GM23338 (cell line): ENCODE data around the gene COL18A1. TPM values are rescaled to one million over a fixed set of nuclear protein-coding genes. Genes with fewer than 3 reads are reported as not detected.

Experiments used
- ATAC-seq: fragments of 200-7000 bp; cut with Tn5 transposase; 3 replicates; pipeline ENCODE4 v1.9.1; 2020
- DNase-seq: peaks from one replicate; pipeline ENCODE4 v3.0.0-alpha.2; 2015; ENCODE audit warnings: low spot score
- H2AFZ ChIP-seq: fragments of 200-600 bp; sonication (generic); 2 replicates; pipeline ENCODE4 v1.8.0; 2016; ENCODE audit warnings: antibody characterized with exemption, mild to moderate bottlenecking, moderate library complexity
- H3F3A ChIP-seq: fragments of 200-600 bp; sonication (generic); replicated peaks from 2 replicates; pipeline ENCODE4 v1.8.0; 2017; ENCODE audit warnings: antibody characterized with exemption, mixed run types, low read depth
- H3K27ac ChIP-seq: fragments of 200-600 bp; sonication (generic); 2 replicates; pipeline ENCODE4 v1.6.1; 2016; ENCODE audit warnings: low read depth
- H3K27me3 ChIP-seq: fragments of 200-600 bp; sonication (generic); 2 replicates; pipeline ENCODE4 v1.8.0; 2016; ENCODE audit warnings: mild to moderate bottlenecking, mixed run types, moderate library complexity; ENCODE audit not compliant: insufficient read depth
- H3K36me3 ChIP-seq: fragments of 200-600 bp; sonication (generic); 2 replicates; pipeline ENCODE4 v1.8.0; 2016; ENCODE audit warnings: mild to moderate bottlenecking; ENCODE audit not compliant: insufficient read depth
- H3K4me1 ChIP-seq: fragments of 200-600 bp; sonication (generic); 2 replicates; pipeline ENCODE4 v1.8.0; 2016; ENCODE audit warnings: mild to moderate bottlenecking, moderate library complexity; ENCODE audit not compliant: insufficient read depth
- H3K4me2 ChIP-seq: fragments of 200-600 bp; sonication (generic); 2 replicates; pipeline ENCODE4 v1.7.1; 2017; ENCODE audit warnings: mixed run types
- H3K4me3 ChIP-seq: fragments of 200-600 bp; sonication (generic); 2 replicates; pipeline ENCODE4 v1.6.1; 2016; ENCODE audit warnings: mixed run types
- H3K79me2 ChIP-seq: fragments of 200-600 bp; sonication (generic); replicated peaks from 2 replicates; pipeline ENCODE4 v1.8.0; 2017; ENCODE audit warnings: mild to moderate bottlenecking; ENCODE audit not compliant: insufficient read depth
- H3K9me2 ChIP-seq: fragments of 200-600 bp; sonication (generic); 2 replicates; pipeline ENCODE4 v1.8.0; 2017; ENCODE audit not compliant: insufficient read depth
- H4K20me1 ChIP-seq: fragments of 200-600 bp; sonication (generic); replicated peaks from 2 replicates; pipeline ENCODE4 v1.8.0; 2017; ENCODE audit warnings: mild to moderate bottlenecking; ENCODE audit not compliant: insufficient read depth
- H3K27ac Mint-ChIP-seq: 2 replicates; pipeline ENCODE4 v1.8.0; 2020; ENCODE audit warnings: inconsistent platforms, mild to moderate bottlenecking, moderate library complexity, mixed read lengths
- H3K27me3 Mint-ChIP-seq: 3 replicates; pipeline ENCODE4 v1.8.0; 2022; ENCODE audit warnings: low read depth, mild to moderate bottlenecking, moderate library complexity, mixed read lengths, inconsistent platforms; ENCODE audit not compliant: insufficient read depth, poor library complexity
- H3K36me3 Mint-ChIP-seq: 3 replicates; pipeline ENCODE4 v1.8.0; 2021; ENCODE audit warnings: low read depth, mild to moderate bottlenecking, inconsistent platforms, moderate library complexity, mixed read lengths
- H3K4me1 Mint-ChIP-seq: 3 replicates; pipeline ENCODE4 v1.8.0; 2020; ENCODE audit warnings: mild to moderate bottlenecking, inconsistent platforms, mixed read lengths
- H3K4me3 Mint-ChIP-seq: 3 replicates; pipeline ENCODE4 v1.8.0; 2021; ENCODE audit warnings: moderate library complexity, mild to moderate bottlenecking, inconsistent platforms, mixed read lengths
- H3K9me3 Mint-ChIP-seq: 3 replicates; pipeline ENCODE4 v1.8.0; 2020; ENCODE audit warnings: moderate library complexity, mild to moderate bottlenecking, inconsistent platforms, mixed read lengths
- CREB1 ChIP-seq: fragments of 250-450 bp; sonication (Bioruptor Pico); IDR thresholded peaks from 2 replicates; pipeline ENCODE4 v1.5.0; 2020; ENCODE audit warnings: low read depth, mild to moderate bottlenecking, moderate library complexity
- EZH2 ChIP-seq: fragments of 200-600 bp; sonication (generic); IDR thresholded peaks from one replicate; pipeline ENCODE4 v1.8.0; 2017; ENCODE audit warnings: antibody characterized with exemption, mild to moderate bottlenecking, low read depth; ENCODE audit not compliant: unreplicated experiment
- EZH2phosphoT487 ChIP-seq: fragments of 200-600 bp; sonication (generic); IDR thresholded peaks from one replicate; pipeline ENCODE4 v1.8.1; 2018; ENCODE audit warnings: antibody characterized with exemption; ENCODE audit not compliant: unreplicated experiment
- JUNB ChIP-seq: IDR thresholded peaks from one replicate; pipeline ENCODE4 v1.6.1; 2016; ENCODE audit warnings: antibody characterized with exemption; ENCODE audit not compliant: unreplicated experiment
- NANOG ChIP-seq: IDR thresholded peaks from 2 replicates; pipeline ENCODE4 v1.6.1; 2016; ENCODE audit warnings: antibody characterized with exemption, borderline replicate concordance
- POLR2AphosphoS5 ChIP-seq: IDR thresholded peaks from 2 replicates; pipeline ENCODE4 v1.6.1; 2016; ENCODE audit warnings: antibody characterized with exemption, low read depth
- STAT1 ChIP-seq: IDR thresholded peaks from one replicate; pipeline ENCODE4 v1.6.1; 2016; ENCODE audit warnings: antibody characterized with exemption; ENCODE audit not compliant: unreplicated experiment
- ZNF114 ChIP-seq: fragments of 250-450 bp; sonication (Bioruptor Pico); IDR thresholded peaks from 2 replicates; pipeline ENCODE4 v1.5.0; 2020; ENCODE audit warnings: mild to moderate bottlenecking, moderate library complexity
- ZNF331 ChIP-seq: fragments of 250-450 bp; sonication (Bioruptor Pico); IDR thresholded peaks from 2 replicates; pipeline ENCODE4 v1.5.0; 2020; ENCODE audit warnings: low read depth, mild to moderate bottlenecking, moderate library complexity
- polyA plus RNA-seq: library from polyadenylated mRNA; unstranded; fragments of >200 nt; fragmentation: Nextera tagmentation; extraction: Ambion mirVana; gene quantifications from 2 replicates; pipeline ENCODE4 v1.2.1, GENCODE V29; 2016
- total RNA-seq: library from RNA; depleted of rRNA; stranded (reverse); fragments of >200 nt; shearing (Covaris generic); gene quantifications from 2 replicates; pipeline ENCODE4 v1.2.3, GENCODE V29; 2014
- TF ChIP-seq, protein P1 (sequence below), 2 experiments: fragments of 200-600 bp in 1 of 2; sonication (generic) in 1 of 2; conservative IDR thresholded peaks; 2 replicates each; pipeline versions ENCODE4 v1.5.1 to v1.6.1; 2016 to 2017; ENCODE audit warnings: antibody characterized with exemption in 2 of 2, low read depth in 2 of 2, mild to moderate bottlenecking in 2 of 2, moderate library complexity in 1 of 2
- TF ChIP-seq, protein P2 (sequence below): fragments of 250-450 bp; sonication (Bioruptor Pico); IDR thresholded peaks from 2 replicates; pipeline ENCODE4 v1.5.0; 2020; ENCODE audit warnings: mild to moderate bottlenecking, moderate library complexity
- TF ChIP-seq, protein P3 (sequence below): IDR thresholded peaks from 2 replicates; pipeline ENCODE4 v1.6.1; 2016; ENCODE audit warnings: antibody characterized with exemption
- TF ChIP-seq, protein P4 (sequence below): IDR thresholded peaks from one replicate; pipeline ENCODE4 v1.6.1; 2018; ENCODE audit warnings: antibody characterized with exemption; ENCODE audit not compliant: unreplicated experiment

The COL18A1 gene
- total and polyA plus RNA-seq, 2 experiments from 2014 or later = 38.4 to 430 TPM

DNA sequence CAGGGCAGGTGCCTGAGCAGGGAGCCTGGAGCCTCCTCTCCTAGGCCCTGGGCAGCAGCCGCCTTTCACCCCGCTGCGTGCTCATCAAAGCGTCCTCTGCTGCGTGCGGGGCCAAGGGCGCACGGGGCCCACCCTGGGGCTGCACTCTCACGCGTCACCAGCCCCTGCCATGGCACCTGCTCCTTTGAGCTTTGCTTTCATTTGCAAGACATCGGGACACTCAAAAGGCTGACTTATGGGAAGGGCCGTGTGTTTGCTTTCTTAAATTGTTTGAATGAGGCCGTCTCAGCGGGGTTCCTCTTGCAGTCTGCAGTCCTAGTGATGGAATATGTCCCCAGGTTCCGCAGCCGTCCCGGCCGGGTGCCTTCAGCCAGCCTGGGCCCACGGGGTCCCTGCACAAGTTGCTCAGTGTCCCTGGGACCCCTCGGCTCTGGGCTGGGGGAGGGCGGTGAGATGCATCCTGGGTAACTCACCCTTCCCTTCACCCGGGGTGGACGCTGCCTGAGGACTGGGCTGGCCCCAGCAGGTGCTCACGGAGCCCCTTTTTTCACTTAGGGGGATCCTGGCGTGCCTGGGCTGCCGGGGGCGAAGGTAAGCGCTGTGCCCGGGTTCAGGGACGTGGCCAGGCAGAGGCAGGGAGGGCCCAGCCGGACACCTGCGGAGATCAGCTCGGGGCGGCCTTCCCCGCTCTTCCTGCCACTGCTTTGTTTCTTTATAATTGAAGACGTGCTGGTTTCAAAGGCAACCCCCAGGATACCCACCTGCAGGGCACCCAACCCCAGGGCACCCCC is 84.2 kb downstream of the COL18A1 start (continued):
- no peak for TF ChIP-seq POLR2AphosphoS5

DNA sequence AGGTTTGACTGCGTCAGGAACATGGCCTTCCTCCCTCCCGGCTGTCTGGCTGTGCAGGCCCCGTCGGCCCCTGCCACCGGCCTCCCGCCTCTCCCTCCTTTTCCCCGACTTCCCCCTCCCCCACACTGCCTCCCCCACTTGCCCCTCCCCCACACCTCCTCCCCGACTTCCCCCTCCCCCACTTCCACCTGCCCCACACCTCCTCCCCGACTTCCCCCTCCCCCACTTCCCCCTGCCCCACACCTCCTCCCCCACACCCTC is 84.7 kb downstream of the COL18A1 start:
- TF ChIP-seq POLR2AphosphoS5 (no peak), EZH2 (no peak), ZNF114 (CRISPR knock-in tag) (no peak), EZH2phosphoT487 (no peak), JUNB (no peak), NANOG (no peak), ZNF331 (CRISPR knock-in tag) (no peak), STAT1 (no peak), CREB1 (CRISPR knock-in tag) (no peak)
- TF ChIP-seq, protein P1, sequence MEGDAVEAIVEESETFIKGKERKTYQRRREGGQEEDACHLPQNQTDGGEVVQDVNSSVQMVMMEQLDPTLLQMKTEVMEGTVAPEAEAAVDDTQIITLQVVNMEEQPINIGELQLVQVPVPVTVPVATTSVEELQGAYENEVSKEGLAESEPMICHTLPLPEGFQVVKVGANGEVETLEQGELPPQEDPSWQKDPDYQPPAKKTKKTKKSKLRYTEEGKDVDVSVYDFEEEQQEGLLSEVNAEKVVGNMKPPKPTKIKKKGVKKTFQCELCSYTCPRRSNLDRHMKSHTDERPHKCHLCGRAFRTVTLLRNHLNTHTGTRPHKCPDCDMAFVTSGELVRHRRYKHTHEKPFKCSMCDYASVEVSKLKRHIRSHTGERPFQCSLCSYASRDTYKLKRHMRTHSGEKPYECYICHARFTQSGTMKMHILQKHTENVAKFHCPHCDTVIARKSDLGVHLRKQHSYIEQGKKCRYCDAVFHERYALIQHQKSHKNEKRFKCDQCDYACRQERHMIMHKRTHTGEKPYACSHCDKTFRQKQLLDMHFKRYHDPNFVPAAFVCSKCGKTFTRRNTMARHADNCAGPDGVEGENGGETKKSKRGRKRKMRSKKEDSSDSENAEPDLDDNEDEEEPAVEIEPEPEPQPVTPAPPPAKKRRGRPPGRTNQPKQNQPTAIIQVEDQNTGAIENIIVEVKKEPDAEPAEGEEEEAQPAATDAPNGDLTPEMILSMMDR (conservative IDR thresholded peaks at IDR 0.05; ENCODE audit: low read depth in 2 of 2) = no peak
- TF ChIP-seq, protein P2, sequence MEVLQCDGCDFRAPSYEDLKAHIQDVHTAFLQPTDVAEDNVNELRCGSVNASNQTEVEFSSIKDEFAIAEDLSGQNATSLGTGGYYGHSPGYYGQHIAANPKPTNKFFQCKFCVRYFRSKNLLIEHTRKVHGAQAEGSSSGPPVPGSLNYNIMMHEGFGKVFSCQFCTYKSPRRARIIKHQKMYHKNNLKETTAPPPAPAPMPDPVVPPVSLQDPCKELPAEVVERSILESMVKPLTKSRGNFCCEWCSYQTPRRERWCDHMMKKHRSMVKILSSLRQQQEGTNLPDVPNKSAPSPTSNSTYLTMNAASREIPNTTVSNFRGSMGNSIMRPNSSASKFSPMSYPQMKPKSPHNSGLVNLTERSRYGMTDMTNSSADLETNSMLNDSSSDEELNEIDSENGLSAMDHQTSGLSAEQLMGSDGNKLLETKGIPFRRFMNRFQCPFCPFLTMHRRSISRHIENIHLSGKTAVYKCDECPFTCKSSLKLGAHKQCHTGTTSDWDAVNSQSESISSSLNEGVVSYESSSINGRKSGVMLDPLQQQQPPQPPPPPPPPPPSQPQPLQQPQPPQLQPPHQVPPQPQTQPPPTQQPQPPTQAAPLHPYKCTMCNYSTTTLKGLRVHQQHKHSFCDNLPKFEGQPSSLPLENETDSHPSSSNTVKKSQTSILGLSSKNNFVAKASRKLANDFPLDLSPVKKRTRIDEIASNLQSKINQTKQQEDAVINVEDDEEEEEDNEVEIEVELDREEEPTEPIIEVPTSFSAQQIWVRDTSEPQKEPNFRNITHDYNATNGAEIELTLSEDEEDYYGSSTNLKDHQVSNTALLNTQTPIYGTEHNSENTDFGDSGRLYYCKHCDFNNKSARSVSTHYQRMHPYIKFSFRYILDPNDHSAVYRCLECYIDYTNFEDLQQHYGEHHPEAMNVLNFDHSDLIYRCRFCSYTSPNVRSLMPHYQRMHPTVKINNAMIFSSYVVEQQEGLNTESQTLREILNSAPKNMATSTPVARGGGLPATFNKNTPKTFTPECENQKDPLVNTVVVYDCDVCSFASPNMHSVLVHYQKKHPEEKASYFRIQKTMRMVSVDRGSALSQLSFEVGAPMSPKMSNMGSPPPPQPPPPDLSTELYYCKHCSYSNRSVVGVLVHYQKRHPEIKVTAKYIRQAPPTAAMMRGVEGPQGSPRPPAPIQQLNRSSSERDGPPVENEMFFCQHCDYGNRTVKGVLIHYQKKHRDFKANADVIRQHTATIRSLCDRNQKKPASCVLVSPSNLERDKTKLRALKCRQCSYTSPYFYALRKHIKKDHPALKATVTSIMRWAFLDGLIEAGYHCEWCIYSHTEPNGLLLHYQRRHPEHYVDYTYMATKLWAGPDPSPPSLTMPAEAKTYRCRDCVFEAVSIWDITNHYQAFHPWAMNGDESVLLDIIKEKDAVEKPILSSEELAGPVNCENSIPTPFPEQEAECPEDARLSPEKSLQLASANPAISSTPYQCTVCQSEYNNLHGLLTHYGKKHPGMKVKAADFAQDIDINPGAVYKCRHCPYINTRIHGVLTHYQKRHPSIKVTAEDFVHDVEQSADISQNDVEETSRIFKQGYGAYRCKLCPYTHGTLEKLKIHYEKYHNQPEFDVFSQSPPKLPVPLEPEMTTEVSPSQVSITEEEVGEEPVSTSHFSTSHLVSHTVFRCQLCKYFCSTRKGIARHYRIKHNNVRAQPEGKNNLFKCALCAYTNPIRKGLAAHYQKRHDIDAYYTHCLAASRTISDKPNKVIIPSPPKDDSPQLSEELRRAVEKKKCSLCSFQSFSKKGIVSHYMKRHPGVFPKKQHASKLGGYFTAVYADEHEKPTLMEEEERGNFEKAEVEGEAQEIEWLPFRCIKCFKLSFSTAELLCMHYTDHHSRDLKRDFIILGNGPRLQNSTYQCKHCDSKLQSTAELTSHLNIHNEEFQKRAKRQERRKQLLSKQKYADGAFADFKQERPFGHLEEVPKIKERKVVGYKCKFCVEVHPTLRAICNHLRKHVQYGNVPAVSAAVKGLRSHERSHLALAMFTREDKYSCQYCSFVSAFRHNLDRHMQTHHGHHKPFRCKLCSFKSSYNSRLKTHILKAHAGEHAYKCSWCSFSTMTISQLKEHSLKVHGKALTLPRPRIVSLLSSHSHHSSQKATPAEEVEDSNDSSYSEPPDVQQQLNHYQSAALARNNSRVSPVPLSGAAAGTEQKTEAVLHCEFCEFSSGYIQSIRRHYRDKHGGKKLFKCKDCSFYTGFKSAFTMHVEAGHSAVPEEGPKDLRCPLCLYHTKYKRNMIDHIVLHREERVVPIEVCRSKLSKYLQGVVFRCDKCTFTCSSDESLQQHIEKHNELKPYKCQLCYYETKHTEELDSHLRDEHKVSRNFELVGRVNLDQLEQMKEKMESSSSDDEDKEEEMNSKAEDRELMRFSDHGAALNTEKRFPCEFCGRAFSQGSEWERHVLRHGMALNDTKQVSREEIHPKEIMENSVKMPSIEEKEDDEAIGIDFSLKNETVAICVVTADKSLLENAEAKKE (CRISPR knock-in tag) = no peak
- TF ChIP-seq, protein P3, sequence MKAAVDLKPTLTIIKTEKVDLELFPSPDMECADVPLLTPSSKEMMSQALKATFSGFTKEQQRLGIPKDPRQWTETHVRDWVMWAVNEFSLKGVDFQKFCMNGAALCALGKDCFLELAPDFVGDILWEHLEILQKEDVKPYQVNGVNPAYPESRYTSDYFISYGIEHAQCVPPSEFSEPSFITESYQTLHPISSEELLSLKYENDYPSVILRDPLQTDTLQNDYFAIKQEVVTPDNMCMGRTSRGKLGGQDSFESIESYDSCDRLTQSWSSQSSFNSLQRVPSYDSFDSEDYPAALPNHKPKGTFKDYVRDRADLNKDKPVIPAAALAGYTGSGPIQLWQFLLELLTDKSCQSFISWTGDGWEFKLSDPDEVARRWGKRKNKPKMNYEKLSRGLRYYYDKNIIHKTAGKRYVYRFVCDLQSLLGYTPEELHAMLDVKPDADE = no peak
- TF ChIP-seq, protein P4, sequence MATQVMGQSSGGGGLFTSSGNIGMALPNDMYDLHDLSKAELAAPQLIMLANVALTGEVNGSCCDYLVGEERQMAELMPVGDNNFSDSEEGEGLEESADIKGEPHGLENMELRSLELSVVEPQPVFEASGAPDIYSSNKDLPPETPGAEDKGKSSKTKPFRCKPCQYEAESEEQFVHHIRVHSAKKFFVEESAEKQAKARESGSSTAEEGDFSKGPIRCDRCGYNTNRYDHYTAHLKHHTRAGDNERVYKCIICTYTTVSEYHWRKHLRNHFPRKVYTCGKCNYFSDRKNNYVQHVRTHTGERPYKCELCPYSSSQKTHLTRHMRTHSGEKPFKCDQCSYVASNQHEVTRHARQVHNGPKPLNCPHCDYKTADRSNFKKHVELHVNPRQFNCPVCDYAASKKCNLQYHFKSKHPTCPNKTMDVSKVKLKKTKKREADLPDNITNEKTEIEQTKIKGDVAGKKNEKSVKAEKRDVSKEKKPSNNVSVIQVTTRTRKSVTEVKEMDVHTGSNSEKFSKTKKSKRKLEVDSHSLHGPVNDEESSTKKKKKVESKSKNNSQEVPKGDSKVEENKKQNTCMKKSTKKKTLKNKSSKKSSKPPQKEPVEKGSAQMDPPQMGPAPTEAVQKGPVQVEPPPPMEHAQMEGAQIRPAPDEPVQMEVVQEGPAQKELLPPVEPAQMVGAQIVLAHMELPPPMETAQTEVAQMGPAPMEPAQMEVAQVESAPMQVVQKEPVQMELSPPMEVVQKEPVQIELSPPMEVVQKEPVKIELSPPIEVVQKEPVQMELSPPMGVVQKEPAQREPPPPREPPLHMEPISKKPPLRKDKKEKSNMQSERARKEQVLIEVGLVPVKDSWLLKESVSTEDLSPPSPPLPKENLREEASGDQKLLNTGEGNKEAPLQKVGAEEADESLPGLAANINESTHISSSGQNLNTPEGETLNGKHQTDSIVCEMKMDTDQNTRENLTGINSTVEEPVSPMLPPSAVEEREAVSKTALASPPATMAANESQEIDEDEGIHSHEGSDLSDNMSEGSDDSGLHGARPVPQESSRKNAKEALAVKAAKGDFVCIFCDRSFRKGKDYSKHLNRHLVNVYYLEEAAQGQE = no peak
- Histone ChIP-seq H3K9me2 (no peaks in the 10 kb centered on the region), H3K27me3 (no peaks in the 10 kb centered on the region), H3K4me3 (no peak overlapping the region), H3K27ac (0 out of 2 replicates have a peak overlapping the region, but pooled peaks have one; percentile 26), H3K4me1 (peaks cover 10% of the 10 kb centered on the region), H3K36me3 (no peaks in the 10 kb centered on the region), H2AFZ (no peak overlapping the region), H3F3A (peaks cover 2% of the 10 kb centered on the region; the same call in 1 of the 2 replicates), H3K79me2 (no peaks in the 10 kb centered on the region), H3K4me2 (no peak overlapping the region), H4K20me1 (no peaks in the 10 kb centered on the region; the same call in none of the 2 replicates)
- Mint-ChIP-seq H3K4me3 (no peak overlapping the region), H3K27ac (no peak overlapping the region), H3K36me3 (peaks cover 29% of the 10 kb centered on the region), H3K9me3 (no peaks in the 10 kb centered on the region), H3K4me1 (peaks cover 21% of the 10 kb centered on the region), H3K27me3 (peaks cover 6% of the 10 kb centered on the region)
- peak; percentile 11; the same call in 2 of the 3 replicates for ATAC-seq
- DNase-seq = no peak
